ENCODE data around the gene TADA2A.

The TADA2A gene

DNA sequence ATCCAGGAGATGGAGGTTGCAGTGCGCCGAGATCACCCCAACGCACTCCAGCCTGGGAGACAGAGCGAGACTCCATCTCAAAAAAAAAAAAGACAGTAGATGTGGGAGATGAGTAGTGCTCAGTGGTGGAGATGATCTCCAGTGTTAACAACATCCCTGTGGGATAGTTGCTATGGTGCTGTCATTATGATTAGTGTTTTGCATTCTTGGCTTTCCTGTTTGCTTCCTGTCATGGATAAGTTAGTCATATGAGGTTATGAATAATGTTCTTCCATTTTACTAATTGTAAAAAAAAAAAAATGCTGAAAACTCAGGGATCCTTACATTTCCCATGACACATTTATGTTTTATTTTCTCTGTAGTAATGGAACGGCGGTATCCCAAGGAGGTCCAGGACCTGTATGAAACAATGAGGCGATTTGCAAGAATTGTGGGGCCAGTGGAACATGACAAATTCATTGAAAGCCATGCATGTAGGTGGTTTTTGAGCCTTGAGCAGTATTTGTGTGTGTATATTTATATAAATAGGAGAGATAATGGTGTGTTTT is 58.5 kb downstream of the TADA2A start:
- ATAC-seq: no peak

DNA sequence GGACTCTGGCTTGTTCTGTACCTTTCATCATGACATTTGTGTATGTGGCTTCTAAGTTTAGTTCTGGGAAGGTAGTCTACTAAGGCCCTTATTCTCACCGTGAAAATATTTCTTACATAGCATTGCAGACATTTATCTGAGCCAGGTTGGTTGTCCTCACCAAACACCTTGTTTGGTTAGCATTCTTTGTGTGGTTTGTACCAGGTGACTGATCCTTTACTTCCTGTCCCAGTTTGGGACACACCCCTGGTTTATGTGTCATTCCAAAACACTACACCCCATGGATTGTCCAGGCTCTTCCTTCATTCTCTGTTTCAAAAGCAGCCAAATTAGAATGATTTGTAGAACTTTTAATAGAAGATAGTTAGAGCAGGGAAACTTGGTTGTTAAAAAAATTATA is 59.8 kb downstream of the TADA2A start:
- ATAC-seq: no peak

DNA sequence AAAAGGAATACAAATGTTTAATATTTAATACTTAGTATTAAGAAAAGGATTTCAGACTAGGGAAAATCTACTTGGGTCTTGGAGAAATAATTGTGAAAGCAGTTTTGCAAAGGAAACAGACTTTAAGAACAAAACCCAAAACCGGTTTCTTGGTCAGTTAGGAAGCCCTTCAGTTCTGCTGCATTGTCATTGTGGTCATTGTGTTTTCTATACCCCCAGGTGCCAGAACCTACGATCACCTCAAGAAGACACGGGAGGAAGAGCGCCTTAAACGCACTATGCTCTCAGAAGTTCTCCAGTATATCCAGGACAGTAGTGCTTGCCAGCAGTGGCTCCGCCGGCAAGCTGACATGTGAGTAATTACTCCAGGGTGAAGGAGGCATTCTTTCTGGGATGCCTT is 63.5 kb downstream of the TADA2A start:
- no peak for ATAC-seq

GRCh38 chr17:37475731-37476420 is 69.2 kb downstream of the TADA2A start:
- no peak for ATAC-seq

DNA sequence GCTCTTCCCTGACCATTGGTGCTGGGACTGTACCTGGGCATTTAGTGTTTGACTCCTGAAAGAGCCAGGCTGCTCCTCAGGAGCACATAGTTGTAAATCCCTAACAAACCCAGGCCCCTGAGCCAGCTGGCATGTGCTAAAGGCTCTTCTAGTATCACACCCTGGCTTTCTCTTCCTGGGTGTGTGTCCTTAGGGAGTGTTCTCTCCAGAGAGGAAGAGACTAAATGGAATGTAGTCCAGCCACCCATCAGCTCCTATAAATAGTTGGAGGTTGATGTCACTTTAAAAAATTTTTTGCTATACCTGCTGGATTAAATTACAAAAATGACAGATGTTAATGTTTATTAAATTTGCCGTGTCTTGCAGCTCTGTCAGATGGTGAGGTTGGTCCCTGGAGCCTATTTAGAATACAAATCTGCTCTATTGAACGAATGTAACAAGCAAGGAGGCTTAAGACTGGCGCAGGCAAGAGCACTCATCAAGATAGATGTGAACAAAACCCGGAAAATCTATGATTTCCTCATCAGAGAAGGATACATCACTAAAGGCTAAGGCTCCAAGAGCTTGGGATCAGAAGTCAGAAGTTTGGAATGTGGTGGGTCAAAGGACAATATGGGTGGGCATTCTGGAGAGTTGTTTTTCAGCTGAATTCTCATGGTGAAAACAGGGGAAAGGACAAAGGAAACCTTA is 69.9 kb downstream of the TADA2A start:
- ATAC-seq: no peak

DNA sequence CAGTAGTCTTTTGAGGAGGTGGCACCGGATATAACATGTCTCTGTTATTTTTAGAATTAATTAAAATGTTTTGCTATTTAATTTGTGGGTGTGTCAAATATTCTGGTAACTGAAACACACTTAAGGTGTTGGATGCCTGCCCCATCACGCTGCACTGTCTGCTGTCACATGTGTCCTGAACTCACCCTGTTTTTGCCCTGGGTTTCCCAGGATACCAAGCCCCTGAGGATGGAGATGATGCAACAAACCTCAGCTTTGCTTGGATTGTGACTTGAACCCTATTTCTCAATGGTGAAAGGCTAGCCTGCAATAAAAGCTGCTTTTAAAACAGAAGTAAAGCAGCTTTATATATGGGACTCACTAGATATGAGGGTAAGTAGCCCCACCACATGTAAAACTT is 71.5 kb downstream of the TADA2A start:
- no peak for ATAC-seq

- ATAC-seq: no peak
Measured at GRCh38 chr17:37479025-37479424, 72.3 kb downstream of the TADA2A start.

DNA sequence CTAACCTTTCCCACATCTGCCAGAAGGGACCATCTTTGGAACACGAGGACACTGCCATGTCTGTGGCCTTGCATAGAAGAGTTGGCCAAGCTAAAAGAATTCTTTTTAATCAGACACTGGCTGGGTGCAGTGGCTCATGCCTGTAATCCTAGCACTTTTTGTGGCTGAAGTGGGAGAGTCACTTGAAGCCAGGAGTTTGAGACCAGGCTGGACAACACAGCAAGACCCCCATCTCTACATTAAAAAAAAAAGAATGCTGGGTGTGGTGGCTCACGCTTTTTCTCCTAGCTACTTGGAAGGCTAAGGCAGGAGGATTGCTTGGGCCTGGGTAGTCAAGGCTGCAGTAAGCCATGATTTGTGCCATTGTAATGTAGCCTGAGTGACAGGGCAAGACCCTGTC is 73.7 kb downstream of the TADA2A start:
- ATAC-seq: no peak

GRCh38 chr17:37481001-37481665 is 74.4 kb downstream of the TADA2A start:
- ATAC-seq: no peak

DNA sequence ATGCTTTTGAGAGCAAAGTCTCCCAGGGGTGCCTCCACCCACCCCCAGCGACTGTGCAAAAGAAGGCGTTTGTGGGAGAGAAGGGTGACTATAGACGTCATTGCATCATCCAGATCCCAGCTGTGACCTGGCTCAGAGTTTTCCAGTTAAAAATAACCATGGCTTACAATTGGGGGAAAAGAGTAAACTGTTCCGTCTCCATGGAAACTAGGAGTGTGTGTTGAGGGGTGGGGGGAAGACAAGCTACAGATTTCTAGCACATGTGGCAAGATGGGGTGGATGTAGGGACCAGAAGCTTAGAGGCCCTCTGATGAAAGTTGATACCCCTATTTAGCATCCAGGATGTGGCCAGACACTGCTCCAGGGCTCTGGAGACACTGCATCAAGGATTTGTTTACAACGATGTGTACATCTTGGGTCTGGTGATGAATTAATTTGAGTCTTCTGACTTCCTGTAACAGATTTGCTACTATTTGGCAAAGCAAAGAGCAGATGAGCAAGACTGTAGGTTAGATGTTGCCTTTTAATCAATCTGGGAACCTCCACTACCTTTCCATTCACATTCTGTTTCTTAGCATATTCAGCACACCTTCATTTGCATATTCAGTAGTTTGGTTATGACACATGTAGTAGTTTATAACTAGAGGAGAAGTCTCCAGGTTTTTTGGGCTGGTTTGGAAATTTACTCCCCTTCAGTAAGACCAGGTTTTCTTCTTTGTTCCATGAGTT is 76.8 kb downstream of the TADA2A start:
- no peak for ATAC-seq

GRCh38 chr17:37485938-37486570 is 79.4 kb downstream of the TADA2A start:
- ATAC-seq: no peak

DNA sequence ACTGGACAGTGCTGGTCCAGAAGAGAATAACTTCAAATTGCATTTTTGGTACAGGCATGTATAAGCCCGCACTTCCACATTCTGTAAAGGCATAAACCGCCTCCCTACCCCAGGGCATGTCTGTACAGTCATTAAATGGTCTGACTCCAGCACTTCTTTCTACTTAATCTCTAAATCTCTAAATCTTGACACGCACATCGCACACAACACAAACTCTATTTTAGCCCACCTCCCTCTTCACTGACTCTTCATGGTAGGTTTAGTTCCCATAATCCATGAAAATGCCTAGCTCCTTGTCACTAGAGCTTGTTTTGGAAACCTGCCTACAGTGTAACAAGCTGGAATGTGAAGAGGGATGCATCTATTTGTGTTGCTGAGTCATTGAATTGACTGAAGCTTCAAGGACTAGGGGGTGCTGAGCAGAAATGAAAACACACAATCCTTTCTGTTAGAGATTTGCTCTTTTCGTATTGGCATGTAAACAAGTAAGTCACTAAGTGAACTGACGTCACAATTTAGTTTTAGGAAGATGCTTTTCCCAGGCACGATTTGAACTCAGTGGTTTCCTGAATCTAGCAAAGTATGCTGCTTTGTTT is 81.4 kb downstream of the TADA2A start:
- ATAC-seq: peak in 1 of 2 donors; percentile 11

- ATAC-seq: peak; percentile 61 to 65
Measured at GRCh38 chr17:37488607-37489196, 82.0 kb downstream of the TADA2A start.

DNA sequence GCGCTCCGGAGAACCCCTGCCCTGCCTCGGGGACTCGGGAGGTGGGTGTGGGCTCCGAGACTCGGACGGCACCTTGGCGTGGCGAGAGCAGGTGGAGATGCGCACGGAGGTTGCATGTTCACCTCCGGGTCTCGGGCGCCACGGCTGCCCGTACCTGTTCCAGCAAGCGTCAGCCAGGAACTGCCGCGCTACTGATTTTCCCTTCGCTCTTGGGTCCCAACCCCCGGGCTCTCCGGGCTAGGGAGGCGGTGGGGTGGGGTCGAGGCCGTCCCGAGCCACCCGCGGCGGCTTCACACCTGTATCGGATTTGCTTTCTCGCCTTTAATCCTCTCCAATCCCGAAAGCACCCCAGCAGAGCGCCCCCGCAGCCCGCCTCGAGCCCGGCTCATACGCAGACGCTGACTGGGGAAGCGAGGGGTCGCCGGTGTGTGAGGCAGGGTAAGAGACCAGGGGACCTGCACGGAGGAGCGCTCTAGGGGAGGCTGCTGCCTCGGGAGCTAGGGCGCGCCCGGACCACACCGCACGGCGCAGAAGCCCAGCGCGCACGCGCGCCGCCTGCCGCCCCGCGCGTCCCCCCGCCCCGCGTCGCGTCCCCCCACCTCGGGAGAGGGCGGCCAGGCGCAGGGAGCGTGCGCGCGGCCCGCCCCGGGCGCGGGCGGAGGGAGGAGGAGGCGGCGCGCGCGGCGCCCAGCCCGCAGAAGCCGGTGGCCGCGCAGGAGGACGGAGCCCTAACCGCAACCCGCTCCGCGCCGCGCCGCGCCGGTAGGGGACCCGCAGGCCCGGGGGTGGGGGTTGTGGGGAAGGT is 82.7 kb downstream of the TADA2A start, which contains the start of gene DUSP14:
DUSP14 (plus strand) TSS at position 695 of the 805 bp plus-strand sequence. CDS start 22,382 bp downstream, outside the sequence.
- peak; percentile 73 to 83 for ATAC-seq

DNA sequence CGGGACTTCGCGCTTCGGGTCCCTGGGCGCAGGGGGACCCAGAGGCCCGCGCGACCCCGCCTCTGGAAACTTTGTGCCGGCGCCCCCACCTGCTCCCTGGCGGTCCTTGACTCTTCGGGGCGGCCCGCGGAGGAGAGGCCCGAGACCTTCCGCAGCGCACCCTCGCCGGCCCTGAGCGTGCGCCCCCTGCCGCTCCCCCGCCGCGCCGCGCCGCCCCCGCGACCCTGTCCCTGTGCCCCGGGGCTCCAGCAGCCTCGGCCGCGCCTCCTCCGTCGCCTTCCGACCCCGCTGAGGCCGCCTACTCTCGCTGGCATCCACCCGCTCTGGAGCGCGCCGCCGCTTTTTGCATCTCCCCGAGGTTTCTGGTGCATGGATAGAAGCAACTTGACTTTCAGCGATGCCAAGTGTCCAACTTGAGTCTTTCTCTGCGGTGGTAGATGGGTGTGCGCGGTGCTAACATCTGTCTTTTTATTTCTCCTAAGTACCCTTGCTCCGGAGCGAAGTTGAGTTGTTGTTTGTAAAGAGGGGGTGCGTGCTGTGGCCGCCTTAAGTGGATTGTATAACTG is 83.4 kb downstream of the TADA2A start:
- ATAC-seq: peak; percentile 46 to 49

- ATAC-seq: no peak
Measured at GRCh38 chr17:37490638-37491614, 84.2 kb downstream of the TADA2A start.

DNA sequence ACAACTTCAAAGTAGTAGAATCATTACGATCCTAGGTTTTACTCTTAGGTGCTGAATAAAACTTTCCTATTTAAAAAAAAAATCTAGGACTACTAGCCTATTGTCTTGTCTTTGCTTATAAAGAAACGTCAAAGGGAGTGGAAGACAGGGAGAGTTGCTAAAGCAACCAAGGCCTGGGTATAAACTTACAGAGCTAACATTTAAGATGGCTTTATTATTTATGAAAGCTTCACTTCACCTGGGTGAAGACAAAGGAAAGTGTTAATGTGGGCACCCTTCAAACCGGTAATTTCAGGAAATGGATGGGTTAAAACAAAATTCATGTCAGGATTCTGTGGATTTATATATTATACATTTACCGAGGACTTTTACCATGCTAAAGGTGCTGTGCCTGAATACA is 85.5 kb downstream of the TADA2A start:
- ATAC-seq: no peak

- ATAC-seq: no peak
Measured at GRCh38 chr17:37493249-37494027, 86.8 kb downstream of the TADA2A start.
